CD4-positive, alpha-beta T cell (primary cell): Measurements from ENCODE around the gene OSBPL6. TPM values are rescaled to one million over a fixed set of nuclear protein-coding genes. Genes with fewer than 3 reads are reported as not detected.

Experiments used
- ATAC-seq: fragments of 200-7000 bp; cut with Tn5 transposase; one replicate; pipeline ENCODE4 v1.10.0; 2022; ENCODE audit warnings: mild to moderate bottlenecking; ENCODE audit not compliant: poor library complexity
- CTCF ChIA-PET: fragments of 350-600 bp; sonication (Branson Sonifier 250); formaldehyde crosslinking; loops from one replicate; lab custom pipeline; 2021; ENCODE audit warnings: antibody characterized with exemption, inconsistent platforms; lab: Charles Lee
- POLR2A ChIA-PET: fragments of 350-600 bp; sonication (Branson Sonifier 250); formaldehyde crosslinking; loops from one replicate; lab custom pipeline; 2021; ENCODE audit warnings: antibody characterized with exemption, inconsistent platforms; lab: Charles Lee
- DNase-seq, 14 experiments: peaks; one replicate each; pipeline ENCODE4 v3.0.0-alpha.2; 2013 to 2020; ENCODE audit warnings: mixed read lengths in 2 of 14
- H3K27ac ChIP-seq, 2 donors: one replicate each; pipeline versions ENCODE4 v1.5.1 to v1.7.0; 2013; ENCODE audit warnings: low read length in 2 of 2, low read depth in 1 of 2, mild to moderate bottlenecking in 1 of 2
- H3K27me3 ChIP-seq, 2 experiments: 1 replicate in 1 of 2; 2 replicates in 1 of 2; pipeline versions ENCODE4 v1.6.1 to v1.7.0; 2013; ENCODE audit warnings: low read length in 2 of 2, control low read depth in 1 of 2, mild to moderate bottlenecking in 1 of 2, moderate library complexity in 1 of 2; ENCODE audit not compliant: insufficient read depth in 2 of 2, control insufficient read depth in 1 of 2
- H3K36me3 ChIP-seq: one replicate; pipeline ENCODE4 v1.6.1; 2013; ENCODE audit warnings: low read length, control low read depth; ENCODE audit not compliant: insufficient read depth
- H3K4me1 ChIP-seq: one replicate; pipeline ENCODE4 v1.6.1; 2013; ENCODE audit warnings: low read length, control low read depth; ENCODE audit not compliant: insufficient read depth
- H3K4me3 ChIP-seq: one replicate; pipeline ENCODE4 v1.5.1; 2013; ENCODE audit warnings: mild to moderate bottlenecking, low read length, moderate library complexity
- H3K9me3 ChIP-seq, 2 experiments: 1 replicate in 1 of 2; 2 replicates in 1 of 2; pipeline versions ENCODE4 v1.6.1 to v1.7.0; 2013; ENCODE audit warnings: low read length in 2 of 2, mild to moderate bottlenecking in 2 of 2, control low read depth in 1 of 2, moderate library complexity in 1 of 2; ENCODE audit not compliant: control insufficient read depth in 1 of 2, insufficient read depth in 1 of 2
- H3K27ac Mint-ChIP-seq: one replicate; pipeline ENCODE4 v1.8.0; 2020; ENCODE audit warnings: mixed read lengths
- H3K27me3 Mint-ChIP-seq: one replicate; pipeline ENCODE4 v1.8.0; 2021; ENCODE audit warnings: mixed read lengths
- H3K36me3 Mint-ChIP-seq: one replicate; pipeline ENCODE4 v1.8.0; 2021; ENCODE audit warnings: low read depth, mixed read lengths
- H3K4me1 Mint-ChIP-seq: one replicate; pipeline ENCODE4 v1.8.0; 2021; ENCODE audit warnings: low read depth, mixed read lengths
- H3K4me3 Mint-ChIP-seq: one replicate; pipeline ENCODE4 v1.8.0; 2020; ENCODE audit warnings: mild to moderate bottlenecking, mixed read lengths
- H3K9me3 Mint-ChIP-seq: one replicate; pipeline ENCODE4 v1.8.0; 2020; ENCODE audit warnings: mixed read lengths
- CTCF ChIP-seq: fragments of 200-600 bp; IDR thresholded peaks from one replicate; pipeline ENCODE4 v1.8.0; 2022; ENCODE audit warnings: antibody characterized with exemption, mild to moderate bottlenecking
- intact Hi-C, 2 experiments: fragments of 100-400 bp; cut with DNase I in 1 of 2; cut with micrococcal nuclease in 1 of 2; formaldehyde crosslinking; loops; one replicate each; pipeline versions ENCODE4 v1.15.1 to v1.9.0; 2023 to 2025; cut with DNase I, micrococcal nuclease
- total RNA-seq, 174 experiments: library from RNA in 2 of 174; stranded (reverse) in 2 of 174; gene quantifications; one replicate each; pipeline ENCODE4 v1.2.3 and lab custom pipeline; 2021 to 2026

The OSBPL6 gene
- total RNA-seq, 2 experiments from 2014 or later: 0.08 to 0.11 TPM

- no peak for ATAC-seq
- Histone ChIP-seq H3K9me3 (no peaks in the 10 kb centered on the region), H3K27ac (no peak overlapping the region), H3K4me1 (no peaks in the 10 kb centered on the region), H3K4me3 (no peak overlapping the region), H3K27me3 (no peaks in the 10 kb centered on the region), H3K36me3 (no peaks in the 10 kb centered on the region)
- Mint-ChIP-seq H3K27me3 (no peaks in the 10 kb centered on the region), H3K4me1 (no peaks in the 10 kb centered on the region), H3K9me3 (no peaks in the 10 kb centered on the region), H3K4me3 (no peak overlapping the region), H3K27ac (no peak overlapping the region), H3K36me3 (no peaks in the 10 kb centered on the region)
- DNase-seq: no peak
- CTCF ChIA-PET: no interaction called here
- intact Hi-C loops: no loop called here
- POLR2A ChIA-PET: no interaction called here
- no peak for TF ChIP-seq CTCF
These were observed 64.6 kb downstream of the OSBPL6 start for GRCh38 chr2:178258916-178259315.

- ChIA-PET CTCF (no interaction called here), POLR2A (interaction anchor here (0.7 kb wide), 1 partner anchor 59 kb away, joined by 3 read pairs; no protein-coding TSS in a partner anchor)
- Histone ChIP-seq H3K27ac (no peak overlapping the region), H3K36me3 (no peaks in the 10 kb centered on the region), H3K4me1 (no peaks in the 10 kb centered on the region), H3K4me3 (no peak overlapping the region), H3K27me3 (no peaks in the 10 kb centered on the region), H3K9me3 (no peaks in the 10 kb centered on the region)
- Mint-ChIP-seq H3K4me1 (no peaks in the 10 kb centered on the region), H3K27me3 (no peaks in the 10 kb centered on the region), H3K9me3 (no peaks in the 10 kb centered on the region), H3K4me3 (no peak overlapping the region), H3K36me3 (no peaks in the 10 kb centered on the region), H3K27ac (no peak overlapping the region)
- intact Hi-C loops: no loop called here
- no peak for ATAC-seq
- TF ChIP-seq CTCF: no peak
- DNase-seq: no peak
These were observed 69.0 kb downstream of the OSBPL6 start for GRCh38 chr2:178263159-178263860.

GRCh38 chr2:178264211-178264610 lies 69.9 kb downstream of the OSBPL6 start:
- no peak overlapping the region for H3K27ac ChIP-seq
- DNase-seq (no peak), ATAC-seq (no peak)
- Mint-ChIP-seq H3K9me3 (no peaks in the 10 kb centered on the region), H3K4me3 (no peak overlapping the region), H3K27me3 (no peaks in the 10 kb centered on the region), H3K4me1 (no peaks in the 10 kb centered on the region), H3K36me3 (no peaks in the 10 kb centered on the region), H3K27ac (no peak overlapping the region)
- CTCF ChIA-PET: no interaction called here
- intact Hi-C loops: no loop called here
- H3K36me3 ChIP-seq: no peaks in the 10 kb centered on the region
- H3K4me3 ChIP-seq: no peak overlapping the region
- H3K27me3 ChIP-seq: no peaks in the 10 kb centered on the region
- H3K4me1 ChIP-seq: no peaks in the 10 kb centered on the region
- H3K9me3 ChIP-seq: no peaks in the 10 kb centered on the region
- POLR2A ChIA-PET: no interaction called here
- no peak for TF ChIP-seq CTCF
